Loucy (cell line): ENCODE measurements around the gene MYOM1.

Experiments used
- CTCF ChIP-seq: fragments of 200-600 bp; sonication (generic); conservative IDR thresholded peaks from 2 replicates; pipeline ENCODE4 v1.5.1; 2014; ENCODE audit warnings: mild to moderate bottlenecking, antibody characterized with exemption, low read length
- EZH2phosphoT487 ChIP-seq: fragments of 200-600 bp; IDR thresholded peaks from 2 replicates; pipeline ENCODE4 v1.6.1; 2018; ENCODE audit warnings: antibody characterized with exemption, mild to moderate bottlenecking, moderate library complexity, borderline replicate concordance

DNA sequence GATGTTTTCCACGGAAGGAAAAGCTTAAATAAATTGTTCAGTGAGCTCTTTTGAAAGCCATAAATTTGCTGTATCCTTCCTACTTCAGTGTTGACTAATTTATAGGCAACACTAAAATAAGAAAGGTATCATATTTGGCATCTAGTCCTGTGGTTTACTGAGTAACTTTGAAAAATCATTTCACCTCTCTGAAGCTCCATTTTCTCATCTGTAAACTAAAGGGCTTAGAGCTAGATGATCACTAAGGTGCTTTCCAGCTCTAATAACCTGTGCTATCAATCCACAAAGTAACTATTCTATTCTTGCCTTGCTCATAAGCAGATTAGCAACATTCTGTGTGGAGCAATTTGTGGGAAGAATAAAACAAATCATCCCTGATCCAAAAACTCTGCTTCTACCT, 3.6 kb upstream of the MYOM1 start:
- no peak for TF ChIP-seq CTCF
- no peak for TF ChIP-seq EZH2phosphoT487
